BLaER1 treated with 17β-estradiol and CSF1 and Interleukin-3, amounts not matched to agents 10 nM and 100 nM (cell line): Measurements from ENCODE around the gene CD300LG.
A peak's percentile ranks its signal among the peaks of the same experiment; 100 is the strongest.

Experiments
- H3K27ac ChIP-seq, 11 experiments: shearing (Covaris generic); formaldehyde crosslinking; 2 replicates each; pipeline ENCODE4 v1.8.1; 2022
- H3K27me3 ChIP-seq, 11 experiments: shearing (Covaris generic); formaldehyde crosslinking; 2 replicates each; pipeline ENCODE4 v1.8.1; 2022
- H3K36me3 ChIP-seq, 11 experiments: shearing (Covaris generic); formaldehyde crosslinking; 2 replicates each; pipeline ENCODE4 v1.8.1; 2022
- H3K4me1 ChIP-seq, 10 experiments: shearing (Covaris generic); formaldehyde crosslinking; 2 replicates each; pipeline ENCODE4 v1.8.1; 2022
- H3K4me2 ChIP-seq, 11 experiments: shearing (Covaris generic); formaldehyde crosslinking; 2 replicates each; pipeline ENCODE4 v1.8.1; 2022
- H3K4me3 ChIP-seq, 10 experiments: shearing (Covaris generic); formaldehyde crosslinking; 2 replicates each; pipeline ENCODE4 v1.8.1; 2022
- H3K9ac ChIP-seq, 11 experiments: shearing (Covaris generic); formaldehyde crosslinking; 2 replicates each; pipeline ENCODE4 v1.8.1; 2022
- H3K9me3 ChIP-seq, 11 experiments: shearing (Covaris generic); formaldehyde crosslinking; replicated peaks in 1 of 11; 2 replicates each; pipeline ENCODE4 v1.8.1; 2022
- H4K20me1 ChIP-seq, 11 experiments: shearing (Covaris generic); formaldehyde crosslinking; 2 replicates each; pipeline ENCODE4 v1.8.1; 2022
- Cebpa-rat ChIP-seq, 11 experiments: shearing (Covaris generic); IDR thresholded peaks; 2 replicates each; pipeline ENCODE4 v1.8.1; 2022

CD300LG gene

DNA sequence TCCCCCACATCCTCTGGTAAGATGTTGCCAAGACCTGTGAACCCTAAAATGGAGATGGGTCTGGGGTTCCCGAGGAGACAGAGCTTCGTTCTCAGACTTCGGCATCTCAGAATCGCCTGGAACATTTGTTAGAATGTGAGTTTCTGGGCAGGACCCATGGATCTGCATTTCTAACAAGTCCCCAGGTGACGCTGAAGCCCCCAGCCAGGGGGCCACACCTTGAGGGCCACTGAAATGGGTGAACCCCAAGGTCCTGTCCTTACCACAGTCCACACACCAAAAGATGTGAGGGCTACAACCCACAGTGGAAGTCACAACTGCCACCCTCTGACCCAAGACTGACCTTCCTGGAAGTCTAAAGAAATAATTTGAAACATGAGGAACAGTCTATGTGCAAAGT is 28.0 kb upstream of the CD300LG start:
- Histone ChIP-seq H4K20me1 (no peaks in the 10 kb centered on the region), H3K9ac (peak overlapping the region in 1 of 11 experiments; percentile 21; a peak in 1 of 22 replicates), H3K9me3 (no peaks in the 10 kb centered on the region), H3K4me2 (peak overlapping the region in 1 of 11 experiments; percentile 24; a peak in 1 of 22 replicates), H3K4me3 (no peak overlapping the region), H3K4me1 (peaks cover 0 to 22% (median 4%) of the 10 kb centered on the region in 10 experiments; a peak in 11 of 20 replicates), H3K27me3 (no peaks in the 10 kb centered on the region), H3K27ac (no peak overlapping the region), H3K36me3 (peaks cover 0 to 87% (median 0%) of the 10 kb centered on the region in 11 experiments; a peak in 8 of 22 replicates)
- no peak for TF ChIP-seq Cebpa-rat (IDR thresholded peaks at IDR 0.05)

- Histone ChIP-seq H4K20me1 (no peaks in the 10 kb centered on the region), H3K4me1 (0 out of 20 replicates have a peak, but pooled peaks cover 0 to 7% (median 0%) of the 10 kb centered on the region in 10 experiments), H3K4me3 (no peak overlapping the region), H3K9me3 (no peaks in the 10 kb centered on the region), H3K9ac (no peak overlapping the region), H3K27me3 (no peaks in the 10 kb centered on the region), H3K4me2 (no peak overlapping the region), H3K36me3 (peaks cover 0 to 88% (median 0%) of the 10 kb centered on the region in 11 experiments; a peak in 8 of 22 replicates), H3K27ac (no peak overlapping the region)
- no peak for TF ChIP-seq Cebpa-rat (IDR thresholded peaks at IDR 0.05)
Measured at GRCh38 chr17:43820759-43821158, 26.2 kb upstream of the CD300LG start.

- Histone ChIP-seq H3K36me3 (peaks cover 0 to 94% (median 0%) of the 10 kb centered on the region in 11 experiments; a peak in 10 of 22 replicates), H3K9ac (no peak overlapping the region)
- TF ChIP-seq Cebpa-rat (IDR thresholded peaks at IDR 0.05) = no peak
Measured at GRCh38 chr17:43822570-43823190, 24.3 kb upstream of the CD300LG start.

DNA sequence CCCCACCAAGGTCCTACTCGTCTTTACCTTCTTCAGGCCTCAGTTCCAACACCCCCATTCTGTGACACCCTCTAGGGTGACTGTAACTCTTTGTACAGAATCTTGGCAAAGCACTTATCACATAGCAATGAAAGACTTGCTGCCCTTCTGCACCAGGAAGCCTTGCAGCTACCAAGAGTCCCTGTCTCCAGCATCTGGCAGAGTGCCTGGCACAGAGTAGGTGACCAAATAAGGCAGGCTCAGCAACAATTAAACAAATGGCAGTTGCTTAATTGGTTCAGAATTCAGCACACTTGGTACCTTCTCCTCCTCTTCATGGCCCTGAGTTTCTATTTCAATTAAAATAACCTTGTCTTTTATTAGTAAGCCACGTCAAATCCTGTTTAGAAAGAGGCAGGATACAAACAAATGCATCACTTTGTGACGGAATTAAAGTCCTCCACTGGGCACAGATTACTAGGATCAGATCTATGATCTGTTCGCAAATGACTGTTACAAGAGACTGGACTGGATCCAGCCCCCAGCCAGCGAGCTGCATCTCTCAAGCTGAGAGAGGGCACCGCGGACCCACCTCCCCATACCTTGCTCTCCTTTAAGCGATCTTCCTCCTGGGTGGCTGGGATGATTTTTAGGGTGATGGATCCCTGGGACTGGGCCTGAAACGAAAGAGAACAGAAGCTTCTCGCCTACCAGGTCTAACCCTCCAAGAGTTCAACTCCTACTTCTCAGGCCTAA is 23.5 kb upstream of the CD300LG start:
- H4K20me1 ChIP-seq = no peaks in the 10 kb centered on the region
- H3K27ac ChIP-seq = no peak overlapping the region
- no peak overlapping the region for H3K4me2 ChIP-seq
- TF ChIP-seq Cebpa-rat (IDR thresholded peaks at IDR 0.05) = no peak
- no peak overlapping the region for H3K4me3 ChIP-seq
- H3K9ac ChIP-seq = no peak overlapping the region
- peaks cover 0 to 95% (median 0%) of the 10 kb centered on the region in 11 experiments; a peak in 10 of 22 replicates for H3K36me3 ChIP-seq
- H3K27me3 ChIP-seq = no peaks in the 10 kb centered on the region
- H3K9me3 ChIP-seq = no peaks in the 10 kb centered on the region
- 0 out of 20 replicates have a peak, but pooled peaks cover 0 to 7% (median 0%) of the 10 kb centered on the region in 10 experiments for H3K4me1 ChIP-seq

More at GRCh38 chr17:43822570-43823190, 24.3 kb upstream of the CD300LG start:
- Histone ChIP-seq H4K20me1 (no peaks in the 10 kb centered on the region), H3K4me2 (no peak overlapping the region), H3K27ac (no peak overlapping the region), H3K9me3 (no peaks in the 10 kb centered on the region), H3K4me3 (no peak overlapping the region), H3K27me3 (no peaks in the 10 kb centered on the region), H3K4me1 (0 out of 20 replicates have a peak, but pooled peaks cover 0 to 7% (median 0%) of the 10 kb centered on the region in 10 experiments)

DNA sequence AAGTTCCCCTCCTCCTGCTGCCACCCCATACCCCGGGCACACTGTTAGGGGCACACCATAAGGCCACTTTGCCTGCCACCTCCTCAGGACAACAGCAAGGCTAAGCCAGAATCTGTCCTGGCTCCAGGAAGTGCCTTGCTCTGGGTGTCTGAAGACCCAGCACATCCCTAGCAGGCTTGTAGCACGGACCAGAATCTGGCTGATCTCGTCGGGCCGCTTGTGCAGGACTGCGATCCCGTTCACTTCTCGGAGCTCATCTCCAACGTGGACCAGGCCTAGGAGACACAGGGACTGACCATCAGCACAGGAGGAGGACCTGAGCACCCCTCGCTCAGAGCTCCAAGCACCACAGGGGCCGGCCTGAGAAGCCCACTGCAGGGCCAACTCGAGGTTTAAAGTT is 21.4 kb upstream of the CD300LG start:
- no peak for TF ChIP-seq Cebpa-rat (IDR thresholded peaks at IDR 0.05)
- Histone ChIP-seq H3K27ac (no peak overlapping the region), H3K36me3 (peaks cover 0 to 96% (median 3%) of the 10 kb centered on the region in 11 experiments; a peak in 10 of 22 replicates), H3K27me3 (no peaks in the 10 kb centered on the region), H4K20me1 (peaks cover 0 to 12% (median 0%) of the 10 kb centered on the region in 11 experiments; a peak in 2 of 22 replicates), H3K9me3 (no peaks in the 10 kb centered on the region), H3K4me3 (no peak overlapping the region), H3K4me1 (peaks cover 0 to 2% (median 0%) of the 10 kb centered on the region in 10 experiments; a peak in 2 of 20 replicates), H3K9ac (no peak overlapping the region), H3K4me2 (no peak overlapping the region)

DNA sequence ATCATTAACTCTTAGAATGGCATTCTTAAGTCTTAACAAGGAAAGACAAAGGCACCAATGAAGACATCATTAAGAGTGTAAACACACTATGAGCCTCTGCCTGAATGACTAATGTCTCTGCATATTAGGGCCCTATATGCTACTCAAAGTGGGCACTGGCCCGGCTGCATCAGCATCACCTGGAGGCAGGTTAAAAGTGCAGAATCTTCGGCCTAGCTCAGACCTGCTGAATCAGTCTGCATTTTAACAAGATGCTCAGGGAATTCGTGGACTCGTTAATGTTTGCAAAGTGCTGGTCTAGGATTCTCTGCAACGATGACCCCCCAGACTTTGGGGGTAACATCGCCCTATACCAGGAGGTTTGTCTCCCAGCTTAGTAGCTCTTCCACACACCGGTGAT is 20.8 kb upstream of the CD300LG start:
- H3K27me3 ChIP-seq = no peaks in the 10 kb centered on the region
- H3K9me3 ChIP-seq = no peaks in the 10 kb centered on the region
- H3K4me2 ChIP-seq = no peak overlapping the region
- peaks cover 0 to 9% (median 0%) of the 10 kb centered on the region in 10 experiments; a peak in 5 of 20 replicates for H3K4me1 ChIP-seq
- TF ChIP-seq Cebpa-rat (IDR thresholded peaks at IDR 0.05) = no peak
- no peak overlapping the region for H3K4me3 ChIP-seq
- peaks cover 0 to 96% (median 3%) of the 10 kb centered on the region in 11 experiments; a peak in 10 of 22 replicates for H3K36me3 ChIP-seq
- peaks cover 0 to 18% (median 0%) of the 10 kb centered on the region in 11 experiments; a peak in 3 of 22 replicates for H4K20me1 ChIP-seq
- no peak overlapping the region for H3K9ac ChIP-seq
- H3K27ac ChIP-seq = no peak overlapping the region

- TF ChIP-seq Cebpa-rat (IDR thresholded peaks at IDR 0.05) = no peak
- Histone ChIP-seq H3K9me3 (no peaks in the 10 kb centered on the region), H3K9ac (no peak overlapping the region)
Measured at GRCh38 chr17:43827596-43827995, 19.4 kb upstream of the CD300LG start.

GRCh38 chr17:43829738-43830137 is 17.2 kb upstream of the CD300LG start:
- no peak overlapping the region for H3K4me2 ChIP-seq
- no peaks in the 10 kb centered on the region for H3K9me3 ChIP-seq
- peaks cover 0 to 17% (median 6%) of the 10 kb centered on the region in 11 experiments; a peak in 12 of 22 replicates for H3K27me3 ChIP-seq
- H3K27ac ChIP-seq = no peak overlapping the region
- peaks cover 0 to 66% (median 3%) of the 10 kb centered on the region in 11 experiments; a peak in 10 of 22 replicates for H3K36me3 ChIP-seq
- H4K20me1 ChIP-seq = peaks cover 0 to 21% (median 0%) of the 10 kb centered on the region in 11 experiments; a peak in 4 of 22 replicates
- no peak overlapping the region for H3K4me3 ChIP-seq
- no peak overlapping the region for H3K9ac ChIP-seq
- H3K4me1 ChIP-seq = peaks cover 11 to 30% (median 14%) of the 10 kb centered on the region in 10 experiments; a peak in 18 of 20 replicates
- TF ChIP-seq Cebpa-rat (IDR thresholded peaks at IDR 0.05) = no peak

More at GRCh38 chr17:43827596-43827995, 19.4 kb upstream of the CD300LG start:
- H4K20me1 ChIP-seq = peaks cover 0 to 21% (median 0%) of the 10 kb centered on the region in 11 experiments; a peak in 4 of 22 replicates
- H3K27ac ChIP-seq = no peak overlapping the region
- H3K27me3 ChIP-seq = peaks cover 0 to 5% (median 0%) of the 10 kb centered on the region in 11 experiments; a peak in 4 of 22 replicates
- H3K4me1 ChIP-seq = peaks cover 5 to 21% (median 7%) of the 10 kb centered on the region in 10 experiments; a peak in 16 of 20 replicates
- no peak overlapping the region for H3K4me2 ChIP-seq
- H3K4me3 ChIP-seq = no peak overlapping the region
- peaks cover 0 to 86% (median 3%) of the 10 kb centered on the region in 11 experiments; a peak in 10 of 22 replicates for H3K36me3 ChIP-seq
